ENCODE measurements around the gene NR3C2. TPM values are rescaled to one million over a fixed set of nuclear protein-coding genes. Genes with fewer than 3 reads are reported as not detected.

NR3C2 gene
- total RNA-seq, 1 experiment from 2014 or later: 1.6 TPM

DNA sequence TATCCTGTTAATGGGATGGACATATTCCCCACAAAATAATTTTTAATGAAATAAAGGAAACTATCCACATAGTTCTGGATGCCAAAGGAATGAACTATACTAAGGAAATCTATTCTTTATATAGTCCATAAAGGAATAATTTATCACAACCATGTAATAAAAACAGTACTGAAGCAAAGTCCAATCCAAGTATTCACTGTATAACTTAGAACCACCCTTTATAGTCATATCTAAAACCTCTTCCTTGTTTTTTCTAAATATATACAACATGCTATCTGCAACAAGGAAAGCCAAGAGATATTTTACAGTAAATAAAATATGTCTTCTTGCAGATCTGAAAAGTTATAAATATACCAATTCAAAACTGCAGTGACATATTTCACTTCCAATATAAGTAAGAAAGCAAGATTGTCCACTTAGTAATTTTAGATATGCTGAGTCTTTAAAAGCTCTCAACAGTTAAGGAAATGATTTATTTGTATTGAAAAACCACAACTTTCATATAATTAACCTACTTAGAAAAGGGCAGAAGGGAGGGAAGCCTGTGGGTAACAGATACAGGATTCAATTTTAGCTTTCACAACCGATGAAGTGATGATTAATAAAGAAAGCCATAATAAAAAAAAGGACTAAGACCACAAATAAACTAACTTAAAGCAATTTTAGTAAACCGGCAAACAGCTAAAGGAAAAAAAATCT lies 8.0 kb downstream of the NR3C2 start:
- Histone ChIP-seq H3K27ac (ENCODE audit: low read depth, low read length, poor library complexity, severe bottlenecking) (no peak overlapping the region), H3K9me3 (ENCODE audit: low read depth, low read length, poor library complexity, severe bottlenecking) (no peaks in the 10 kb centered on the region), H3K4me3 (ENCODE audit: low read depth, low read length, poor library complexity, severe bottlenecking) (no peak overlapping the region), H3K27me3 (replicated peaks; ENCODE audit: insufficient read depth, low read depth, low read length, poor library complexity) (no peaks in the 10 kb centered on the region), H3K4me1 (ENCODE audit: insufficient read depth, low read length, poor library complexity, severe bottlenecking) (no peaks in the 10 kb centered on the region), H3K36me3 (ENCODE audit: insufficient read depth, low read length, poor library complexity, severe bottlenecking) (no peaks in the 10 kb centered on the region)
- no peak for DNase-seq (ENCODE audit: low spot score)
- ChIA-PET POLR2A (ENCODE audit: low non-redundant PET) (no interaction called here), CTCF (no interaction called here)
- intact Hi-C loops (cut with micrococcal nuclease; ENCODE audit: unreplicated experiment): no loop called here
- TF ChIP-seq, protein P1, sequence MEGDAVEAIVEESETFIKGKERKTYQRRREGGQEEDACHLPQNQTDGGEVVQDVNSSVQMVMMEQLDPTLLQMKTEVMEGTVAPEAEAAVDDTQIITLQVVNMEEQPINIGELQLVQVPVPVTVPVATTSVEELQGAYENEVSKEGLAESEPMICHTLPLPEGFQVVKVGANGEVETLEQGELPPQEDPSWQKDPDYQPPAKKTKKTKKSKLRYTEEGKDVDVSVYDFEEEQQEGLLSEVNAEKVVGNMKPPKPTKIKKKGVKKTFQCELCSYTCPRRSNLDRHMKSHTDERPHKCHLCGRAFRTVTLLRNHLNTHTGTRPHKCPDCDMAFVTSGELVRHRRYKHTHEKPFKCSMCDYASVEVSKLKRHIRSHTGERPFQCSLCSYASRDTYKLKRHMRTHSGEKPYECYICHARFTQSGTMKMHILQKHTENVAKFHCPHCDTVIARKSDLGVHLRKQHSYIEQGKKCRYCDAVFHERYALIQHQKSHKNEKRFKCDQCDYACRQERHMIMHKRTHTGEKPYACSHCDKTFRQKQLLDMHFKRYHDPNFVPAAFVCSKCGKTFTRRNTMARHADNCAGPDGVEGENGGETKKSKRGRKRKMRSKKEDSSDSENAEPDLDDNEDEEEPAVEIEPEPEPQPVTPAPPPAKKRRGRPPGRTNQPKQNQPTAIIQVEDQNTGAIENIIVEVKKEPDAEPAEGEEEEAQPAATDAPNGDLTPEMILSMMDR (conservative IDR thresholded peaks at IDR 0.05; ENCODE audit: low read depth, low read length): no peak
- no peak for TF ChIP-seq EZH2 (IDR thresholded peaks at IDR 0.05; ENCODE audit: borderline replicate concordance, low read depth, low read length, poor library complexity, severe bottlenecking)
- BruUV-seq (replicated peaks): no TSS peak

GRCh38 chr4:148431401-148431800 lies 10.8 kb downstream of the NR3C2 start:
- no peaks in the 10 kb centered on the region for H3K27me3 ChIP-seq (replicated peaks; ENCODE audit: insufficient read depth, low read depth, low read length, poor library complexity)
- no peak overlapping the region for H3K27ac ChIP-seq (ENCODE audit: low read depth, low read length, poor library complexity, severe bottlenecking)
- no TSS peak for BruUV-seq (replicated peaks)
- no peaks in the 10 kb centered on the region for H3K4me1 ChIP-seq (ENCODE audit: insufficient read depth, low read length, poor library complexity, severe bottlenecking)
- intact Hi-C loops (cut with micrococcal nuclease; ENCODE audit: unreplicated experiment): no loop called here
- ChIA-PET POLR2A (ENCODE audit: low non-redundant PET) (no interaction called here), CTCF (no interaction called here)
- TF ChIP-seq, protein P1 (conservative IDR thresholded peaks at IDR 0.05; ENCODE audit: low read depth, low read length): no peak
- TF ChIP-seq EZH2 (IDR thresholded peaks at IDR 0.05; ENCODE audit: borderline replicate concordance, low read depth, low read length, poor library complexity, severe bottlenecking): no peak
- H3K4me3 ChIP-seq (ENCODE audit: low read depth, low read length, poor library complexity, severe bottlenecking): no peak overlapping the region
- no peak for DNase-seq (ENCODE audit: low spot score)
- no peaks in the 10 kb centered on the region for H3K9me3 ChIP-seq (ENCODE audit: low read depth, low read length, poor library complexity, severe bottlenecking)
- no peaks in the 10 kb centered on the region for H3K36me3 ChIP-seq (ENCODE audit: insufficient read depth, low read length, poor library complexity, severe bottlenecking)

DNA sequence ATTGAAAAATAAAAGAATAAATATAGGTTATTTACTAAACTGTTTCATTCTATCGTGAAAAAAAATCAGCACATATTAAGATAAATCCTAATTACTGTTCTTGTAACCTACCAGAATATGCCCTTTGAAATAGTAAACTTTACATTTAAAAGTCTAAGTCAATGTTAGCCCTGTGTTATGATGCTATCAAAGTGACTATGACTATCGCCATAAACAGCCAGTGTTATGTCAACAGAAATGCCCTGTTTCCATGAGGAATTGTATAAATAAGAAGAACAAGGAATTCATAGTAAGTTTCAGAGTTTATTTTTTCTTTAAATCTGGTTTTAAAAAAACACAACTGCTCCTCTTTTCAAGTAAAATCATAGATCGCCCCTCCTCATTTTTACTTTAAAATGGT lies 11.4 kb downstream of the NR3C2 start:
- ChIA-PET POLR2A (ENCODE audit: low non-redundant PET) (no interaction called here), CTCF (no interaction called here)
- no TSS peak for BruUV-seq (replicated peaks)
- Histone ChIP-seq H3K9me3 (ENCODE audit: low read depth, low read length, poor library complexity, severe bottlenecking) (no peaks in the 10 kb centered on the region), H3K27ac (ENCODE audit: low read depth, low read length, poor library complexity, severe bottlenecking) (no peak overlapping the region), H3K27me3 (replicated peaks; ENCODE audit: insufficient read depth, low read depth, low read length, poor library complexity) (no peaks in the 10 kb centered on the region), H3K4me3 (ENCODE audit: low read depth, low read length, poor library complexity, severe bottlenecking) (no peak overlapping the region), H3K4me1 (ENCODE audit: insufficient read depth, low read length, poor library complexity, severe bottlenecking) (no peaks in the 10 kb centered on the region), H3K36me3 (ENCODE audit: insufficient read depth, low read length, poor library complexity, severe bottlenecking) (no peaks in the 10 kb centered on the region)
- intact Hi-C loops (cut with micrococcal nuclease; ENCODE audit: unreplicated experiment): no loop called here
- TF ChIP-seq, protein P1 (conservative IDR thresholded peaks at IDR 0.05; ENCODE audit: low read depth, low read length): no peak
- no peak for TF ChIP-seq EZH2 (IDR thresholded peaks at IDR 0.05; ENCODE audit: borderline replicate concordance, low read depth, low read length, poor library complexity, severe bottlenecking)
- no peak for DNase-seq (ENCODE audit: low spot score)

Measured in A673 (cell line).